CD14-positive monocyte (primary cell): Measurements from ENCODE around the gene CNEP1R1. TPM values are rescaled to one million over a fixed set of nuclear protein-coding genes. Genes with fewer than 3 reads are reported as not detected.

ENCODE experiments used
- DNase-seq, 3 donors: peaks; one replicate each; pipeline ENCODE4 v3.0.0-alpha.2; 2011 to 2022
- H2AFZ ChIP-seq: 2 replicates; pipeline ENCODE4 v1.6.0; 2012; ENCODE audit warnings: mild to moderate bottlenecking, low read depth, low read length, inconsistent platforms; ENCODE audit not compliant: insufficient read depth, poor library complexity, severe bottlenecking
- H3K27ac ChIP-seq, 2 donors: 1 replicate in 1 of 2; 2 replicates in 1 of 2; pipeline ENCODE4 v1.5.1; 2012 to 2013; ENCODE audit warnings: low read length in 2 of 2, control low read depth in 1 of 2, inconsistent platforms in 1 of 2, low read depth in 1 of 2, mild to moderate bottlenecking in 1 of 2
- H3K27me3 ChIP-seq, 2 donors: one replicate each; pipeline versions ENCODE4 v1.6.0 to v1.6.1; 2011 to 2013; ENCODE audit warnings: low read length in 2 of 2; ENCODE audit not compliant: control insufficient read depth in 2 of 2, insufficient read depth in 2 of 2
- H3K36me3 ChIP-seq, 2 donors: replicated peaks in 1 of 2; 1 replicate in 1 of 2; 2 replicates in 1 of 2; pipeline versions ENCODE4 v1.5.1 to v1.6.1; 2012 to 2013; ENCODE audit warnings: low read length in 2 of 2, control low read depth in 1 of 2, inconsistent platforms in 1 of 2, mild to moderate bottlenecking in 1 of 2; ENCODE audit not compliant: insufficient read depth in 2 of 2, control insufficient read depth in 1 of 2
- H3K4me1 ChIP-seq, 2 donors: 1 replicate in 1 of 2; 2 replicates in 1 of 2; pipeline versions ENCODE4 v1.5.1 to v1.6.1; 2012 to 2013; ENCODE audit warnings: low read length in 2 of 2, control low read depth in 1 of 2, inconsistent platforms in 1 of 2, mild to moderate bottlenecking in 1 of 2, moderate library complexity in 1 of 2; ENCODE audit not compliant: insufficient read depth in 2 of 2, control insufficient read depth in 1 of 2
- H3K4me2 ChIP-seq: replicated peaks from 2 replicates; pipeline ENCODE3; 2012; ENCODE audit warnings: low read length, moderate library complexity, mild to moderate bottlenecking; ENCODE audit not compliant: poor library complexity, severe bottlenecking; ENCODE audit errors: extremely low read depth
- H3K4me3 ChIP-seq, 3 experiments: fragments of 200-600 bp in 1 of 3; sonication (generic) in 1 of 3; replicated peaks in 1 of 3; 1 replicate in 2 of 3; 2 replicates in 1 of 3; pipeline ENCODE4 v1.5.1; 2011 to 2013; ENCODE audit warnings: low read length in 3 of 3, mild to moderate bottlenecking in 3 of 3, control low read depth in 2 of 3, low read depth in 2 of 3, inconsistent platforms in 1 of 3, moderate library complexity in 1 of 3
- H3K79me2 ChIP-seq: 2 replicates; pipeline ENCODE4 v1.6.0; 2012; ENCODE audit warnings: mild to moderate bottlenecking, control low read depth, inconsistent platforms, low read length, moderate library complexity; ENCODE audit not compliant: insufficient read depth
- H3K9ac ChIP-seq: 2 replicates; pipeline ENCODE4 v1.6.0; 2017; ENCODE audit warnings: low read length, mild to moderate bottlenecking; ENCODE audit not compliant: insufficient read depth, poor library complexity, severe bottlenecking
- H3K9me3 ChIP-seq, 2 donors: replicated peaks in 1 of 2; 1 replicate in 1 of 2; 2 replicates in 1 of 2; pipeline versions ENCODE4 v1.5.1 to v1.6.1; 2012 to 2013; ENCODE audit warnings: low read length in 2 of 2, control low read depth in 1 of 2; ENCODE audit not compliant: control insufficient read depth in 1 of 2, insufficient read depth in 1 of 2
- H4K20me1 ChIP-seq: 2 replicates; pipeline ENCODE4 v1.6.0; 2012; ENCODE audit warnings: mild to moderate bottlenecking, low read length, control low read depth, moderate library complexity; ENCODE audit not compliant: insufficient read depth
- H3K27ac Mint-ChIP-seq, 7 donors: one replicate each; pipeline ENCODE4 v1.8.0; 2020; ENCODE audit warnings: mild to moderate bottlenecking in 7 of 7, mixed read lengths in 7 of 7, moderate library complexity in 6 of 7, inconsistent platforms in 2 of 7
- H3K27me3 Mint-ChIP-seq, 3 donors: one replicate each; pipeline ENCODE4 v1.8.0; 2021 to 2022; ENCODE audit warnings: low read depth in 3 of 3, mild to moderate bottlenecking in 3 of 3, mixed read lengths in 3 of 3, moderate library complexity in 3 of 3, inconsistent platforms in 1 of 3
- H3K36me3 Mint-ChIP-seq, 2 donors: one replicate each; pipeline ENCODE4 v1.8.0; 2020; ENCODE audit warnings: mixed read lengths in 2 of 2, inconsistent platforms in 1 of 2, mild to moderate bottlenecking in 1 of 2
- H3K4me1 Mint-ChIP-seq: one replicate; pipeline ENCODE4 v1.8.0; 2020; ENCODE audit warnings: mild to moderate bottlenecking, mixed read lengths
- H3K4me3 Mint-ChIP-seq, 2 donors: one replicate each; pipeline ENCODE4 v1.8.0; 2020; ENCODE audit warnings: mild to moderate bottlenecking in 2 of 2, mixed read lengths in 2 of 2, moderate library complexity in 1 of 2
- H3K9me3 Mint-ChIP-seq, 7 donors: one replicate each; pipeline ENCODE4 v1.8.0; 2020 to 2022; ENCODE audit warnings: mixed read lengths in 7 of 7, mild to moderate bottlenecking in 6 of 7, moderate library complexity in 6 of 7, inconsistent platforms in 2 of 7
- CTCF ChIP-seq: fragments of 200-600 bp; IDR thresholded peaks from one replicate; pipeline ENCODE4 v1.8.0; 2022; ENCODE audit warnings: antibody characterized with exemption, mild to moderate bottlenecking
- WGBS: methylation state at CpG from one replicate; pipeline ENCODE4 v1.1.5; 2013; ENCODE audit warnings: missing lambda C conversion rate; ENCODE audit not compliant: insufficient coverage; 5-methylcytosine and 5-hydroxymethylcytosine counted together
- intact Hi-C, 2 donors: fragments of 100-400 bp; cut with micrococcal nuclease; formaldehyde crosslinking; loops; one replicate each; pipeline versions ENCODE4 v1.15.0 to v1.15.1; 2023
- polyA plus RNA-seq, 3 donors: library from polyadenylated mRNA; depleted of rRNA in 1 of 3; unstranded in 2 of 3; stranded (reverse) in 1 of 3; fragments of 300-500 nt in 2 of 3; fragments of >200 nt in 1 of 3; fragmentation: Illumina TruSeq in 2 of 3; gene quantifications; 1 replicate in 2 of 3; 2 replicates in 1 of 3; pipeline ENCODE4 v1.2.3, GENCODE V29; 2012 to 2021

The CNEP1R1 gene
- polyA plus RNA-seq, 3 donors = 13.7 to 49.6 (median 19.3) TPM

- H3K9ac ChIP-seq = no peak overlapping the region
- 97% methylated on average over 12 of the region's 17 CpGs for WGBS
- peaks cover 0 to 4% (median 0%) of the 10 kb centered on the region in 7 donors for H3K9me3 Mint-ChIP-seq
- no peak overlapping the region for H3K4me3 Mint-ChIP-seq
- H3K27ac ChIP-seq = no peak overlapping the region
- peaks cover 0 to 2% of the 10 kb centered on the region in 2 donors for H3K27me3 ChIP-seq
- H3K4me2 ChIP-seq = no peak overlapping the region
- no peak overlapping the region for H2AFZ ChIP-seq
- TF ChIP-seq CTCF = no peak
- no peaks in the 10 kb centered on the region for H3K36me3 Mint-ChIP-seq
- no peaks in the 10 kb centered on the region for H4K20me1 ChIP-seq
- no peaks in the 10 kb centered on the region for H3K36me3 ChIP-seq
- H3K79me2 ChIP-seq = no peaks in the 10 kb centered on the region
- no peaks in the 10 kb centered on the region for H3K4me1 ChIP-seq
- no peaks in the 10 kb centered on the region for H3K4me1 Mint-ChIP-seq
- DNase-seq = no peak
- H3K9me3 ChIP-seq = no peaks in the 10 kb centered on the region
- H3K27me3 Mint-ChIP-seq = peaks cover 4 to 6% (median 6%) of the 10 kb centered on the region in 3 donors
- intact Hi-C loops = no loop called here
- no peak overlapping the region for H3K27ac Mint-ChIP-seq
- no peak overlapping the region for H3K4me3 ChIP-seq
Measured at GRCh38 chr16:49986351-49987124, 38.5 kb upstream of the CNEP1R1 start.

- no peaks in the 10 kb centered on the region for H3K36me3 ChIP-seq
- H3K9me3 ChIP-seq = no peaks in the 10 kb centered on the region
- no peaks in the 10 kb centered on the region for H3K79me2 ChIP-seq
- intact Hi-C loops = no loop called here
- H3K27ac ChIP-seq = no peak overlapping the region
- no peak for TF ChIP-seq CTCF
- H3K4me3 ChIP-seq = no peak overlapping the region
- no peak overlapping the region for H3K4me2 ChIP-seq
- no peaks in the 10 kb centered on the region for H3K36me3 Mint-ChIP-seq
- no peak overlapping the region for H3K27ac Mint-ChIP-seq
- no peaks in the 10 kb centered on the region for H3K4me1 ChIP-seq
- WGBS = no CpG with 5 or more reads among the region's 5 CpGs
- H3K4me1 Mint-ChIP-seq = no peaks in the 10 kb centered on the region
- H3K9me3 Mint-ChIP-seq = peaks cover 0 to 4% (median 0%) of the 10 kb centered on the region in 7 donors
- no peak for DNase-seq
- H3K27me3 ChIP-seq = peaks cover 0 to 2% of the 10 kb centered on the region in 2 donors
- peaks cover 4 to 8% (median 5%) of the 10 kb centered on the region in 3 donors for H3K27me3 Mint-ChIP-seq
- no peak overlapping the region for H3K9ac ChIP-seq
- no peak overlapping the region for H3K4me3 Mint-ChIP-seq
- H4K20me1 ChIP-seq = no peaks in the 10 kb centered on the region
- no peak overlapping the region for H2AFZ ChIP-seq
Measured at GRCh38 chr16:49987381-49987780, 37.6 kb upstream of the CNEP1R1 start.
